Calu3 (cell line): Measurements from ENCODE around the gene LEP. TPM values are rescaled to one million over a fixed set of nuclear protein-coding genes. Genes with fewer than 3 reads are reported as not detected.

Source experiments
- BruUV-seq: library from RNA; stranded (reverse); fragments of 400-500 nt; replicated peaks from 2 replicates; lab custom pipeline; 2021; lab: Mats Ljungman, UMichigan
- CTCF ChIA-PET: fragments of 300-600 bp; sonication (Branson Sonifier 250); formaldehyde crosslinking; loops from one replicate; lab custom pipeline; 2022; ENCODE audit warnings: antibody characterized with exemption; lab: Charles Lee
- DNase-seq: peaks from one replicate; pipeline ENCODE4 v3.0.0; 2022
- H3K27ac Mint-ChIP-seq: one replicate; pipeline ENCODE4 v1.8.0; 2022; ENCODE audit warnings: mixed read lengths; ENCODE audit not compliant: unreplicated experiment
- H3K27me3 Mint-ChIP-seq: one replicate; pipeline ENCODE4 v1.8.0; 2022; ENCODE audit warnings: mixed read lengths; ENCODE audit not compliant: unreplicated experiment
- H3K36me3 Mint-ChIP-seq: one replicate; pipeline ENCODE4 v1.8.0; 2022; ENCODE audit warnings: mild to moderate bottlenecking, moderate library complexity, mixed read lengths; ENCODE audit not compliant: insufficient read depth, unreplicated experiment
- H3K4me1 Mint-ChIP-seq: one replicate; pipeline ENCODE4 v1.8.0; 2022; ENCODE audit warnings: mild to moderate bottlenecking, low read depth, mixed read lengths; ENCODE audit not compliant: unreplicated experiment
- H3K4me3 Mint-ChIP-seq: one replicate; pipeline ENCODE4 v1.8.0; 2022; ENCODE audit warnings: mild to moderate bottlenecking, low read depth, moderate library complexity, mixed read lengths; ENCODE audit not compliant: unreplicated experiment
- H3K9me3 Mint-ChIP-seq: one replicate; pipeline ENCODE4 v1.8.0; 2022; ENCODE audit warnings: low read depth, mixed read lengths; ENCODE audit not compliant: unreplicated experiment
- CTCF ChIP-seq: fragments of 200-600 bp; IDR thresholded peaks from one replicate; pipeline ENCODE4 v1.8.0; 2022; ENCODE audit warnings: antibody characterized with exemption; ENCODE audit not compliant: unreplicated experiment
- intact Hi-C: fragments of 100-400 bp; cut with micrococcal nuclease; formaldehyde crosslinking; loops from one replicate; pipeline ENCODE4 v1.10.0; 2022; ENCODE audit not compliant: unreplicated experiment
- total RNA-seq: library from RNA; stranded (reverse); gene quantifications from 2 replicates; pipeline ENCODE4 v1.2.3, GENCODE V29; 2022

Gene LEP
- total RNA-seq, 1 experiment from 2014 or later = not detected

- no peaks in the 10 kb centered on the region for H3K27me3 Mint-ChIP-seq
- peaks cover 14% of the 10 kb centered on the region for H3K36me3 Mint-ChIP-seq
- no TSS peak for BruUV-seq
- intact Hi-C loops = no loop called here
- H3K4me1 Mint-ChIP-seq = no peaks in the 10 kb centered on the region
- no peak for TF ChIP-seq CTCF
- no peak overlapping the region for H3K27ac Mint-ChIP-seq
- no peak for DNase-seq
- H3K9me3 Mint-ChIP-seq = no peaks in the 10 kb centered on the region
- no peak overlapping the region for H3K4me3 Mint-ChIP-seq
- CTCF ChIA-PET = no interaction called here
Measured at GRCh38 chr7:128302139-128302538, 61.1 kb downstream of the LEP start.

GRCh38 chr7:128303133-128303532, 62.1 kb downstream of the LEP start:
- CTCF ChIA-PET = no interaction called here

GRCh38 chr7:128303643-128304042, 62.6 kb downstream of the LEP start:
- TF ChIP-seq CTCF = no peak
- Mint-ChIP-seq H3K4me3 (no peak overlapping the region), H3K9me3 (no peaks in the 10 kb centered on the region), H3K4me1 (no peaks in the 10 kb centered on the region), H3K27ac (no peak overlapping the region), H3K36me3 (peaks cover 16% of the 10 kb centered on the region), H3K27me3 (no peaks in the 10 kb centered on the region)
- no TSS peak for BruUV-seq
- DNase-seq = no peak
- CTCF ChIA-PET = no interaction called here
- intact Hi-C loops = no loop called here

More at GRCh38 chr7:128303133-128303532, 62.1 kb downstream of the LEP start:
- Mint-ChIP-seq H3K4me1 (no peaks in the 10 kb centered on the region), H3K27ac (no peak overlapping the region), H3K4me3 (no peak overlapping the region), H3K27me3 (no peaks in the 10 kb centered on the region), H3K36me3 (peaks cover 16% of the 10 kb centered on the region), H3K9me3 (no peaks in the 10 kb centered on the region)
- DNase-seq = no peak
- BruUV-seq = no TSS peak
- intact Hi-C loops = no loop called here
- no peak for TF ChIP-seq CTCF

- H3K36me3 Mint-ChIP-seq = peaks cover 16% of the 10 kb centered on the region
- TF ChIP-seq CTCF = no peak
- no peaks in the 10 kb centered on the region for H3K27me3 Mint-ChIP-seq
- no peak for DNase-seq
- H3K4me1 Mint-ChIP-seq = no peaks in the 10 kb centered on the region
- no peaks in the 10 kb centered on the region for H3K9me3 Mint-ChIP-seq
- H3K4me3 Mint-ChIP-seq = no peak overlapping the region
- intact Hi-C loops = no loop called here
- CTCF ChIA-PET = no interaction called here
- BruUV-seq = no TSS peak
- no peak overlapping the region for H3K27ac Mint-ChIP-seq
Measured at GRCh38 chr7:128304212-128304611, 63.1 kb downstream of the LEP start.
